ENCODE measurements around the gene UBFD1. TPM values are rescaled to one million over a fixed set of nuclear protein-coding genes. Genes with fewer than 3 reads are reported as not detected.

The UBFD1 gene
- total RNA-seq, 2 donors from 2014 or later, result 56.0 to 84.9 TPM

DNA sequence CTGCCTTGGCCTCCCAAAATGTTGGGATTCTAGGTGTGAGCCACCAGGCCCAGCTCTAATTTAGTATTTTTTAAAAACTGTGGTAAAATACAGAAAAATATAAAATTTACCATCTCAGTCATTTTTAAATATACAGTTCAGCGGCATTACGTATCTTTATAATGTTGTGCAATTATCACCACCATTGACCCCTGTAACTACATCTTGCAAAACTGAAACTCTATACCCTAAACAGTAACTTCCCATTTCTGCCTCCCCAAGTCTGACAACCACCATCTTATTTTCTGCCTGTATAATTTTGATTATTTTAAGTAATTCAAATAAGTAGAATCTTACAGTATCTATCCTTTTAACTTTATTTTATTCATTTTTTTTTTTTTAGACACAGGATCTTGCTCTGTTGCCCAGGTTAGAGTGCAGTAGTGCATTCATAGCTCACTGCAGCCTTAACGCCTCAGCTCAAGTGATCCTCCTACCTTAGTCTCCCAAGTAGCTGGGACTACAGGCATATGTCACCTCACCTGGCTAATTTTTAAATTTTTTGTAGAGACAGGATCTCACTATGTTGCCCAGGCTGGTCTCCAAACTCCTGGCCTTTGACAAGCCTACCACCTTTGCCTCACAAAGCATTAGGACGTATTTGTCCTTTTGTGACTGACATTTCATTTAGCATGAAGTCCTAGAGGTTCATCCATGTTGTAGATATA is 36.3 kb upstream of the UBFD1 start:
- H3K27ac ChIP-seq, result no peak overlapping the region
- ATAC-seq (ENCODE audit: insufficient number of reproducible peaks, low FRiP score, low read depth) (no peak), DNase-seq (ENCODE audit: low spot score) (no peak)
- no peaks in the 10 kb centered on the region for H3K4me1 ChIP-seq (ENCODE audit: control insufficient read depth in 1 of 2, low read depth in 2 of 2)
- H3K4me3 ChIP-seq, result no peak overlapping the region
- no peaks in the 10 kb centered on the region for H3K27me3 ChIP-seq (replicated peaks; ENCODE audit: insufficient read depth)
- no peaks in the 10 kb centered on the region for H3K9me3 ChIP-seq
- peaks cover 7% of the 10 kb centered on the region for H3K36me3 ChIP-seq
- TF ChIP-seq, protein P1, sequence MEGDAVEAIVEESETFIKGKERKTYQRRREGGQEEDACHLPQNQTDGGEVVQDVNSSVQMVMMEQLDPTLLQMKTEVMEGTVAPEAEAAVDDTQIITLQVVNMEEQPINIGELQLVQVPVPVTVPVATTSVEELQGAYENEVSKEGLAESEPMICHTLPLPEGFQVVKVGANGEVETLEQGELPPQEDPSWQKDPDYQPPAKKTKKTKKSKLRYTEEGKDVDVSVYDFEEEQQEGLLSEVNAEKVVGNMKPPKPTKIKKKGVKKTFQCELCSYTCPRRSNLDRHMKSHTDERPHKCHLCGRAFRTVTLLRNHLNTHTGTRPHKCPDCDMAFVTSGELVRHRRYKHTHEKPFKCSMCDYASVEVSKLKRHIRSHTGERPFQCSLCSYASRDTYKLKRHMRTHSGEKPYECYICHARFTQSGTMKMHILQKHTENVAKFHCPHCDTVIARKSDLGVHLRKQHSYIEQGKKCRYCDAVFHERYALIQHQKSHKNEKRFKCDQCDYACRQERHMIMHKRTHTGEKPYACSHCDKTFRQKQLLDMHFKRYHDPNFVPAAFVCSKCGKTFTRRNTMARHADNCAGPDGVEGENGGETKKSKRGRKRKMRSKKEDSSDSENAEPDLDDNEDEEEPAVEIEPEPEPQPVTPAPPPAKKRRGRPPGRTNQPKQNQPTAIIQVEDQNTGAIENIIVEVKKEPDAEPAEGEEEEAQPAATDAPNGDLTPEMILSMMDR (IDR thresholded peaks at IDR 0.05), result no peak

DNA sequence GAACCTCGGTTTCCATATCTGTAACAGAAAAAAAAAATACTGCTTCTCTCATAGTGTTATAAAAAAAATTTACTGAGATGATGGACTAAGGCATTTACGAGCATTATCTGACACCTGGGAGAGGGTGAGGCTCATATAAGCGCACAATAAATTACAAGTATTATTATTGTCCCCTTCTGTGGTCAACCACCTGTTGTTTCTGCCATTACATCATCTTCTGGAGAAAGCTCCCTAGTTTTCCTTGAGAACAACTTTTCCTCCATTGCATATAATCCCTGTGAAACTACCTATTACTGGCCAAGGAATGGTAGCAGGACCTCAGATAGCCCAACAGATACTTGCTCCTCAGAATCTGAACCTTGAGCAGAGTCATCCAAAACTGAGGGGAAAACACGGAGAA is 35.6 kb upstream of the UBFD1 start:
- Histone ChIP-seq H3K9me3 (no peaks in the 10 kb centered on the region), H3K4me1 (ENCODE audit: control insufficient read depth in 1 of 2, low read depth in 2 of 2) (no peaks in the 10 kb centered on the region), H3K27me3 (replicated peaks; ENCODE audit: insufficient read depth) (no peaks in the 10 kb centered on the region), H3K27ac (no peak overlapping the region), H3K36me3 (peaks cover 7% of the 10 kb centered on the region), H3K4me3 (no peak overlapping the region)
- no peak for ATAC-seq (ENCODE audit: insufficient number of reproducible peaks, low FRiP score, low read depth)
- TF ChIP-seq, protein P1 (IDR thresholded peaks at IDR 0.05), result no peak
- DNase-seq (ENCODE audit: low spot score), result no peak

- Histone ChIP-seq H3K4me1 (ENCODE audit: control insufficient read depth in 1 of 2, low read depth in 2 of 2) (no peaks in the 10 kb centered on the region), H3K4me3 (no peak overlapping the region), H3K9me3 (no peaks in the 10 kb centered on the region), H3K36me3 (peaks cover 7% of the 10 kb centered on the region), H3K27ac (no peak overlapping the region), H3K27me3 (replicated peaks; ENCODE audit: insufficient read depth) (no peaks in the 10 kb centered on the region)
- DNase-seq (ENCODE audit: low spot score) (no peak), ATAC-seq (ENCODE audit: insufficient number of reproducible peaks, low FRiP score, low read depth) (no peak)
- TF ChIP-seq, protein P1 (IDR thresholded peaks at IDR 0.05), result no peak
Observed at GRCh38 chr16:23523321-23523720, 34.2 kb upstream of the UBFD1 start.

DNA sequence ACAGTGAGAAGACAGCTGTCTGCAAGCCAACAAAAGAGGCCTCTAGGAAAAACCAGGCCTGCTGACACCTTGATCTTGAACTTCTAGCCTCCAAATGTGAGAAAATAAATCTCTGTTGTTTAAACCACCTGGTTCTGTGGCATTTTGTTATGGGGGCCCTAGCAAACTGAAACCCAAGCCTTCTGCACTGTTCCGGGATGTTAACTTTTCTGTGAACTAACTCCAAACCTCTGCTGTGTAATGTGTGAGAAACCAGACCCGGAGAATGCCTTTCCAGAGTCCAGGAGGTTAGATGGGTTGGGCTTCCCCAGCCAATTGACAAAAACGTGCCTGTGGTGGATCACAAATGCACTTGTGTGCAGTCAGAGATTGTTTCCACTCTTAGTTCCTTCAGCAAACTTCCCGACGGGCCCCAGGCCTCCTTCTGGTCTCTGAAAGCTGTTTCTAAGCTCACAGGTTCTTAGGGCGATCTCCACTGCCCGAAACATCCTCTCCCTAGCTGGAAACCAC is 33.6 kb upstream of the UBFD1 start:
- Histone ChIP-seq H3K27me3 (replicated peaks; ENCODE audit: insufficient read depth) (no peaks in the 10 kb centered on the region), H3K4me3 (no peak overlapping the region), H3K36me3 (peaks cover 7% of the 10 kb centered on the region), H3K4me1 (ENCODE audit: control insufficient read depth in 1 of 2, low read depth in 2 of 2) (no peaks in the 10 kb centered on the region), H3K27ac (no peak overlapping the region), H3K9me3 (no peaks in the 10 kb centered on the region)
- ATAC-seq (ENCODE audit: insufficient number of reproducible peaks, low FRiP score, low read depth) (no peak), DNase-seq (ENCODE audit: low spot score) (no peak)
- TF ChIP-seq, protein P1 (IDR thresholded peaks at IDR 0.05), result no peak

DNA sequence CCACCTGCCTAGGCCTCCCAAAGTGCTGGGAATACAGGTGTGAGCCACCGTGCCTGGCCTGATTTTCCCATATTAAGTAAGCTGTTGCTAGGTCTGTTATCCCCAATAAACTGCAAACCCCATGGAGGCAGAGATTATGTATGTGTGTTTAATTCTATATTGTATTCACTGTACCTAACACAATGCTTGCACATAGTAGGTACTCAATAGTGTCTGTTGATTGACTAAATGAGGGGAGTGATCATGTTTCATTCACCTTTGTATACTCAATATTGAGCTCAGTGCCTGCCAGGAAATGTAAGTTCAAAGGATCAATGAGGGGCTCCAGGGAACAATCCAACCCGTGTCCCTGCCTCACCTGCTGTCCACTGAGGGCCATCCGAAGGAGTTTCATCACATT is 32.6 kb upstream of the UBFD1 start:
- no peak for ATAC-seq (ENCODE audit: insufficient number of reproducible peaks, low FRiP score, low read depth)
- peaks cover 12% of the 10 kb centered on the region for H3K36me3 ChIP-seq
- H3K4me3 ChIP-seq, result no peak overlapping the region
- no peaks in the 10 kb centered on the region for H3K9me3 ChIP-seq
- no peak for DNase-seq (ENCODE audit: low spot score)
- H3K27me3 ChIP-seq (replicated peaks; ENCODE audit: insufficient read depth), result no peaks in the 10 kb centered on the region
- H3K4me1 ChIP-seq (ENCODE audit: control insufficient read depth in 1 of 2, low read depth in 2 of 2), result no peaks in the 10 kb centered on the region
- TF ChIP-seq, protein P1 (IDR thresholded peaks at IDR 0.05), result no peak
- H3K27ac ChIP-seq, result no peak overlapping the region

Measured in thoracic aorta (tissue), 2 donors.